Measurements from ENCODE around the gene PPP3R1. TPM values are rescaled to one million over a fixed set of nuclear protein-coding genes. Genes with fewer than 3 reads are reported as not detected.

PPP3R1 gene
- total RNA-seq (2022; extraction: Qiagen RNA extraction): 51.1 to 67.1 TPM (median 53.1 TPM) in 5 replicates

GRCh38 chr2:68252400-68253218 is at the start of gene PPP3R1:
PPP3R1 (minus strand) TSS chr2:68252532; CDS start chr2:68252127, 405 bp downstream.

GRCh38 chr2:68157402-68158133 is 94.8 kb downstream of the PPP3R1 start, which contains the start of gene PNO1:
PNO1 (plus strand) TSS chr2:68157888; CDS start chr2:68157935, 47 bp downstream.

Other genes with a start within 250 kb of the PPP3R1 start
- 32.4 to 52.9 TPM (median 34.1 TPM) in 5 replicates for gene C1D, start 189.5 kb downstream of the PPP3R1 start, total RNA-seq (2022; extraction: Qiagen RNA extraction)
- 45.2 to 58.5 TPM (median 49.3 TPM) in 5 replicates for gene PNO1, start 94.6 kb downstream of the PPP3R1 start, total RNA-seq (2022; extraction: Qiagen RNA extraction)
- 1.3 to 2.1 TPM (median 1.6 TPM) in 5 replicates for gene CNRIP1, start 67.4 kb upstream of the PPP3R1 start, total RNA-seq (2022; extraction: Qiagen RNA extraction)
- not detected in 5 replicates for gene PLEK, start 112.8 kb upstream of the PPP3R1 start, total RNA-seq (2022; extraction: Qiagen RNA extraction)
- gene FBXO48, start 214.8 kb upstream of the PPP3R1 start, total RNA-seq (2022; extraction: Qiagen RNA extraction): 0.40 to 0.61 TPM (median 0.56 TPM) in 5 replicates
- gene APLF, start 215.1 kb upstream of the PPP3R1 start, total RNA-seq (2022; extraction: Qiagen RNA extraction): 0.48 to 0.61 TPM (median 0.56 TPM) in 5 replicates